HCT116 (cell line): ENCODE measurements around the gene SLC38A2.

Source experiments
- CEBPB ChIP-seq: IDR thresholded peaks from 2 replicates; pipeline ENCODE4 v1.6.1; 2012; ENCODE audit warnings: low read depth
- CTCF ChIP-seq, 3 experiments: fragments of 200-600 bp in 1 of 3; sonication (generic) in 1 of 3; IDR thresholded peaks in 2 of 3; conservative IDR thresholded peaks in 1 of 3; 2 replicates each; pipeline ENCODE4 v1.5.1; 2012 to 2017; ENCODE audit warnings: low read depth in 2 of 3, low read length in 2 of 3, antibody characterized with exemption in 1 of 3, borderline replicate concordance in 1 of 3, control low read depth in 1 of 3, mild to moderate bottlenecking in 1 of 3, mixed read lengths in 1 of 3, mixed run types in 1 of 3, moderate library complexity in 1 of 3; ENCODE audit not compliant: insufficient read depth in 1 of 3
- EZH2 ChIP-seq: fragments of 200-600 bp; sonication (generic); IDR thresholded peaks from 2 replicates; pipeline ENCODE4 v1.6.1; 2017; ENCODE audit warnings: antibody characterized with exemption, mixed run types
- FOSL1 ChIP-seq: IDR thresholded peaks from 2 replicates; pipeline ENCODE4 v1.6.1; 2012; ENCODE audit warnings: low read depth
- POLR2A ChIP-seq: IDR thresholded peaks from 2 replicates; pipeline ENCODE4 v1.7.0; 2011; ENCODE audit warnings: borderline replicate concordance; ENCODE audit not compliant: insufficient read depth, insufficient read length; ENCODE audit errors: extremely low read depth
- POLR2AphosphoS5 ChIP-seq: IDR thresholded peaks from 2 replicates; pipeline ENCODE4 v1.6.1; 2011; ENCODE audit warnings: mild to moderate bottlenecking, low read depth, low read length, moderate library complexity
- REST ChIP-seq: IDR thresholded peaks from 2 replicates; pipeline ENCODE4 v1.6.1; 2012; ENCODE audit warnings: low read depth
- SP1 ChIP-seq: IDR thresholded peaks from 2 replicates; pipeline ENCODE4 v1.6.1; 2012; ENCODE audit warnings: low read depth
- ZNF274 ChIP-seq: fragments of 200-500 bp; sonication (Bioruptor generic); IDR thresholded peaks from 2 replicates; pipeline ENCODE4 v1.6.1; 2014; ENCODE audit warnings: mild to moderate bottlenecking, low read depth, low read length, inconsistent platforms

- TF ChIP-seq POLR2A (no peak), SP1 (no peak), CTCF (IDR thresholded peaks at IDR 0.05 in 2 of 3, conservative IDR thresholded peaks at IDR 0.05 in 1 of 3; ENCODE audit: borderline replicate concordance in 1 of 3, insufficient read depth in 1 of 3, low read depth in 2 of 3, low read length in 2 of 3) (no peak), ZNF274 (no peak), EZH2 (no peak), REST (no peak), POLR2AphosphoS5 (no peak), CEBPB (no peak), FOSL1 (no peak)
Measured at GRCh38 chr12:46402451-46402850, 29.9 kb upstream of the SLC38A2 start.
